ENCODE measurements around the gene EFL1. TPM values are rescaled to one million over a fixed set of nuclear protein-coding genes. Genes with fewer than 3 reads are reported as not detected.

The EFL1 gene
- total and polyA plus RNA-seq, 9 of the 15 experiments (the other 6 are each of a cell fraction or from before 2014, with no cell fraction given): 4.8 to 32.5 (median 16.9) TPM

GRCh38 chr15:82143390-82144385 lies 118.8 kb downstream of the EFL1 start (continued):
- TF ChIP-seq, protein P1, sequence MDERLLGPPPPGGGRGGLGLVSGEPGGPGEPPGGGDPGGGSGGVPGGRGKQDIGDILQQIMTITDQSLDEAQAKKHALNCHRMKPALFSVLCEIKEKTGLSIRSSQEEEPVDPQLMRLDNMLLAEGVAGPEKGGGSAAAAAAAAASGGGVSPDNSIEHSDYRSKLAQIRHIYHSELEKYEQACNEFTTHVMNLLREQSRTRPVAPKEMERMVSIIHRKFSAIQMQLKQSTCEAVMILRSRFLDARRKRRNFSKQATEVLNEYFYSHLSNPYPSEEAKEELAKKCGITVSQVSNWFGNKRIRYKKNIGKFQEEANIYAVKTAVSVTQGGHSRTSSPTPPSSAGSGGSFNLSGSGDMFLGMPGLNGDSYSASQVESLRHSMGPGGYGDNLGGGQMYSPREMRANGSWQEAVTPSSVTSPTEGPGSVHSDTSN (CRISPR knock-in tag; IDR thresholded peaks at IDR 0.05; ENCODE audit: low read depth): no peak
- TF ChIP-seq, protein P1 (tag; conservative IDR thresholded peaks at IDR 0.05; ENCODE audit: low read depth): 0 out of 2 replicates have a peak, but pooled peaks have one; percentile 25
- no peak for TF ChIP-seq EGR1 (conservative IDR thresholded peaks at IDR 0.05)
- TF ChIP-seq ZNF24 (IDR thresholded peaks at IDR 0.05): no peak
- TF ChIP-seq, protein P2, sequence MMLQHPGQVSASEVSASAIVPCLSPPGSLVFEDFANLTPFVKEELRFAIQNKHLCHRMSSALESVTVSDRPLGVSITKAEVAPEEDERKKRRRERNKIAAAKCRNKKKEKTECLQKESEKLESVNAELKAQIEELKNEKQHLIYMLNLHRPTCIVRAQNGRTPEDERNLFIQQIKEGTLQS (IDR thresholded peaks at IDR 0.05): peak; percentile 52
- TF ChIP-seq, protein P2 (CRISPR knock-in tag; conservative IDR thresholded peaks at IDR 0.05): no peak
- TF ChIP-seq PKNOX1 (IDR thresholded peaks at IDR 0.05): 0 out of 2 replicates have a peak, but pooled peaks have one; percentile 12
- TF ChIP-seq CGGBP1 (CRISPR knock-in tag; IDR thresholded peaks at IDR 0.05): no peak
- peak; percentile 2 for TF ChIP-seq MEIS2 (IDR thresholded peaks at IDR 0.05; ENCODE audit: partially characterized antibody)
- peak; percentile 47; the same call in 1 of the 2 replicates for TF ChIP-seq C11orf30 (IDR thresholded peaks at IDR 0.05; ENCODE audit: low read depth)
- TF ChIP-seq ZNF316 (IDR thresholded peaks at IDR 0.05): peak; percentile 71

Measured in K562 (cell line).